Measurements from ENCODE around the gene SLC35D2. TPM values are rescaled to one million over a fixed set of nuclear protein-coding genes. Genes with fewer than 3 reads are reported as not detected.
"Not testable (repeated sequence)": the region's sequence is repeated elsewhere in the genome, so short reads cannot be mapped to it uniquely, and the experiment has no call there.

Gene SLC35D2
- total and polyA plus RNA-seq, 8 donors, result 13.9 to 27.5 (median 21.2) TPM

- FAIRE-seq (no peak), DNase-seq (no peak), ATAC-seq (peak; percentile 34 to 64 (median 61))
- Histone ChIP-seq H3K36me3 (no peaks in the 10 kb centered on the region), H3K9me3 (no peaks in the 10 kb centered on the region), H3K27ac (peak overlapping the region in 3 of 4 donors; percentile 1 to 20 (median 6)), H3K27me3 (no peaks in the 10 kb centered on the region), H3K4me1 (peaks cover 4 to 11% (median 7%) of the 10 kb centered on the region in 3 donors), H3K4me3 (no peak overlapping the region)
- intact Hi-C loops (cut with DNase I), result no loop called here
- no peak for TF ChIP-seq CTCF (IDR thresholded peaks at IDR 0.05)
- WGBS, 2 donors, result 42 to 48% methylated on average over 13 of the region's 13 CpGs
Measured at GRCh38 chr9:96376891-96377874, 6.3 kb downstream of the SLC35D2 start.

GRCh38 chr9:96375507-96375906, 8.0 kb downstream of the SLC35D2 start:
- H3K27me3 ChIP-seq; intact Hi-C loops (cut with DNase I); H3K27ac ChIP-seq; H3K36me3 ChIP-seq; DNase-seq; H3K4me1 ChIP-seq; FAIRE-seq; H3K4me3 ChIP-seq; H3K9me3 ChIP-seq; ATAC-seq: not testable (repeated sequence)
- WGBS, 2 donors, result 98 to 99% methylated on average over 6 of the region's 6 CpGs

- intact Hi-C loops (cut with DNase I), result no loop called here
- Histone ChIP-seq H3K4me1 (no peaks in the 10 kb centered on the region), H3K36me3 (peaks cover 0 to 8% (median 0%) of the 10 kb centered on the region in 3 donors), H3K27me3 (no peaks in the 10 kb centered on the region), H3K4me3 (no peak overlapping the region), H3K27ac (no peak overlapping the region), H3K9me3 (no peaks in the 10 kb centered on the region)
- FAIRE-seq, result no peak
- WGBS, 2 donors, result 65 to 70% methylated on average over 1 of the region's 1 CpG
- no peak for TF ChIP-seq CTCF (IDR thresholded peaks at IDR 0.05)
- no peak for DNase-seq
- no peak for ATAC-seq
Measured at GRCh38 chr9:96367943-96368342, 15.6 kb downstream of the SLC35D2 start.

- 93 to 96% methylated on average over 9 of the region's 9 CpGs for WGBS, 2 donors
- Histone ChIP-seq H3K27ac (no peak overlapping the region), H3K4me1 (no peaks in the 10 kb centered on the region), H3K9me3 (no peaks in the 10 kb centered on the region), H3K36me3 (peaks cover 0 to 8% (median 0%) of the 10 kb centered on the region in 3 donors), H3K4me3 (no peak overlapping the region), H3K27me3 (no peaks in the 10 kb centered on the region)
- intact Hi-C loops (cut with DNase I), result no loop called here
- no peak for FAIRE-seq
- ATAC-seq, result no peak
- DNase-seq, result no peak
- TF ChIP-seq CTCF (IDR thresholded peaks at IDR 0.05), result no peak
Measured at GRCh38 chr9:96363175-96363967, 20.1 kb downstream of the SLC35D2 start.

GRCh38 chr9:96362119-96362518, 21.4 kb downstream of the SLC35D2 start:
- H3K4me1 ChIP-seq; FAIRE-seq; ATAC-seq; intact Hi-C loops (cut with DNase I); H3K36me3 ChIP-seq; DNase-seq; H3K27ac ChIP-seq; H3K4me3 ChIP-seq; H3K27me3 ChIP-seq; H3K9me3 ChIP-seq: not testable (repeated sequence)
- WGBS, 2 donors, result 93 to 96% methylated on average over 6 of the region's 6 CpGs

Data from pancreas (tissue), 10 donors.